ENCODE measurements around the gene PARK7.

- TF ChIP-seq CTCF (IDR thresholded peaks at IDR 0.05 in 4 of 5, conservative IDR thresholded peaks at IDR 0.05 in 1 of 5) (no peak), POLR2A (IDR thresholded peaks at IDR 0.05) (no peak)
Measured at GRCh38 chr1:8028571-8028910, 67.0 kb downstream of the PARK7 start.

All from gastrocnemius medialis (tissue), 4 donors.